Globus pallidus (tissue), 1 donor: ENCODE data around the gene EHMT2.
"Not testable (repeated sequence)": the region's sequence is repeated elsewhere in the genome, so short reads cannot be mapped to it uniquely, and the experiment has no call there.

Experiments
- DNase-seq: peaks from one replicate; pipeline ENCODE4 v3.0.0-alpha.2; 2015; ENCODE audit warnings: low spot score

EHMT2 gene

GRCh38 chr6:31915351-31915750, 17.9 kb upstream of the EHMT2 start:
- DNase-seq = no peak

- DNase-seq = no peak
Observed at GRCh38 chr6:31911826-31912585, 14.5 kb upstream of the EHMT2 start.

DNA sequence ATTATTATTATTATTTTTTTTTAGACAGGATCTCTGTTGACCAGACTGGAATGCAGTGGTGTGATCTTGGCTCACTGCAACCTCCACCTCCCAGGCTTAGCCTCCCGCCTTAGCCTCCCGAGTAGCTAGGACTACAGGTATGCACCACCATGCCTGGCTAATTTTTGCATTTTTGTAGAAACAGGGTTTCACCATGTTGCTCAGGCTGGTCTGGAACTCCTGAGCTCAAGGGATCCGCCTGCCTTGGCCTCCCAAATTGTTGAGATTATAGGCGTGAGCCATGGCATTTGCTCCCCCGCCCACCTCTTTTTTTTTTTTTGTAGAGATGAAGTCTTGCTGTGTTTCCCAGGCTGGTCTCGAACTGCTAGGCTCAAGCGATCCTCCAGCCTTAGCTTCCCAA, 11.8 kb upstream of the EHMT2 start:
- DNase-seq = not testable (repeated sequence)

GRCh38 chr6:31908791-31909190, 11.3 kb upstream of the EHMT2 start:
- DNase-seq = no peak

- DNase-seq = not testable (repeated sequence)
Observed at GRCh38 chr6:31908255-31908654, 10.8 kb upstream of the EHMT2 start.

- DNase-seq = no peak
Observed at GRCh38 chr6:31907158-31907813, 9.8 kb upstream of the EHMT2 start.

DNA sequence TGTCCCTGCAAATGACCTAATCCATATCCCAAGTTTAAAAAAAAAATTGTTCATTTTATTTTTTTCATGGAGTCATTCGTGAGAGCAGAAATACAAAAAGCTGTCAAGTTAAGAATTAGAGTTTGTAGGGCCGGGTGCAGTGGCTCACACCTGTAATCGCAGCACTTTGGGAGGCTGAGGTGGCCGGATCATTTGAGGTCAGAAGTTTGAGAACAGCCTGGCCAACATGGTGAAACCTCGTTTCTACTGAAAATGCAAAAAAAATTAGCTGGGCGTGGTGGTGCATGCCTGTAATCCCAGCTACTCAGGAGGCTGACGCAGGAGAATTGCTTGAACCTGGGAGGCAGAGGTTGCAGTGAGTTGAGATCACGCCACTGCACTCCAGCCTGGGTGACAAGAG, 9.2 kb upstream of the EHMT2 start:
- DNase-seq = not testable (repeated sequence)

- no peak for DNase-seq
Observed at GRCh38 chr6:31906122-31906521, 8.6 kb upstream of the EHMT2 start.

DNA sequence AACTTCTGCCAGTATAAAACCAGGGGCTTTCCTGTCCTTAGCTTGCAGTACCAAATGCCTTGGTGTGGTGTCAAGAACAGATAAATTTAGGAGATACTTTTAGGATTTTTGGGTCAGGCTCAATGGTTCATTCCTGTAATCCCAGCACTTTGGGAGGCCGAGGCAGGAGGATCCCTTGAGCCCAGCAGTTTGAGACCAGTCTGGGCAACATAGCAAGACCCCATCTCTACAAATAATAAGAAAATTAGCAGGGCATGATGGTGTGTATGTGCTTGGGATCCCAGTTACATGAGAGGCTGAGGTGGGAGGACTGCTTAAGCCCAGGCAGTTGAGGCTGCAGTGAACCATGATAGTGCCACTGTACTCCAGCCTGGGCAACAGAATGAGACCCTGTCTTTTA, 7.5 kb upstream of the EHMT2 start:
- no peak for DNase-seq

- DNase-seq = no peak
Observed at GRCh38 chr6:31903957-31904356, 6.5 kb upstream of the EHMT2 start.

DNA sequence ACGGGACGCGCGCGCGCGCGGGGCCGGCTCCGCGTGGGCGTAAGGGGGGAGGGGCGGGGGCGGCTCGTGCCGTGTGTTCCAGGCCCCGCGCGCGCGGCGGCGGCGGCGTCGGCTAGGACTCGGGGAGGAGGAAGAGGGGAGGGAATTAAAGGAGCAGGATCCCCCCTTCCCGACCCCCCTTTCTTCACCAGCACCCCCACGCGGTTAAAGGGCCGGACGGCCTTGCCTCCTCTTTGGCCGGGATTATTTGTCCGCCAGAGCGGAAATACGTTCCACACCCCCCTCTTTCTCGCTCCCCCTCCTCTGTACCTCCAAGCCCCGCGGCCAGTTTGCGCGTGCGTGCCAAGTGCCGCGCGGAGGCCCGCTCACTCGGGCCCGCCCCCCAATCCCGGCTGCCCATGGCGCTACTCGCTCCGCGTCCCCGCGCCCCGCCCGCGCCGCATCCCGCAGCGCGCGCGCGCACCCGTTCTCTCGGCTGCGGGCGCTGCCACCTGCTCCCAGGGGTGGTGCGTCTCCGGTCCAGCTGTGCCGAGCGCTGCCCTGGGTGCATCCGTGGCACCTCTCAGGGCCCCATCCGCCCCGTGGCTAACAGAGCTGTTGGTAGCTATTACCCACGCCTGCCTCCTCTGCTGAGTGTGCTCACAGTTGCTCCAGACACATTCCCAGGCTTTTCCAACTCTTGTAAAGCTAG, 4.6 kb upstream of the EHMT2 start, which contains the start of gene ZBTB12:
TSS of gene ZBTB12 (minus strand) at position 134 of the 691 bp plus-strand sequence. CDS start 781 bp downstream, outside the sequence.
- DNase-seq = peak; percentile 97

- peak; percentile 69 for DNase-seq
Observed at GRCh38 chr6:31901415-31901952, 4.0 kb upstream of the EHMT2 start.

GRCh38 chr6:31900917-31901414, 3.5 kb upstream of the EHMT2 start:
- DNase-seq = no peak

GRCh38 chr6:31899882-31900722, 2.6 kb upstream of the EHMT2 start:
- DNase-seq = no peak

DNA sequence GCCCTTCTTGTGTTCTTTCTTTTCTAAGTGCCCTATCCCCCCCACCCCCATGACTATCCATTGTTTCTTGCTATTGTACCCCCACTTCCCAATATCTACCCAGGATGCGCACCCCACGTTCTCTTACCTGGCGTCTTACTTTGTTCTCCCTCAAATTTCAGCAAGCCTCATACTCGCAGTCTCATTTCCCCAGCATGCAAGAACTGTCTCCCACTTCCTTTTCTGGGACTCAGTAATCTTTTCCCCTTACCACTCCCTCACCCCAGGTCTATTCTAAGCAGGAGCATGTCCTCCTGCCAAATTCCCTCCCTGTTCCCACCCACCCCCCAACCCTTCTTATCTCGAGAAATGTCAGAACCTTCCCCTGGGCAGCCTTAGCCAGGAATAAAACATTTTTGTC, 1.7 kb upstream of the EHMT2 start:
- no peak for DNase-seq

DNA sequence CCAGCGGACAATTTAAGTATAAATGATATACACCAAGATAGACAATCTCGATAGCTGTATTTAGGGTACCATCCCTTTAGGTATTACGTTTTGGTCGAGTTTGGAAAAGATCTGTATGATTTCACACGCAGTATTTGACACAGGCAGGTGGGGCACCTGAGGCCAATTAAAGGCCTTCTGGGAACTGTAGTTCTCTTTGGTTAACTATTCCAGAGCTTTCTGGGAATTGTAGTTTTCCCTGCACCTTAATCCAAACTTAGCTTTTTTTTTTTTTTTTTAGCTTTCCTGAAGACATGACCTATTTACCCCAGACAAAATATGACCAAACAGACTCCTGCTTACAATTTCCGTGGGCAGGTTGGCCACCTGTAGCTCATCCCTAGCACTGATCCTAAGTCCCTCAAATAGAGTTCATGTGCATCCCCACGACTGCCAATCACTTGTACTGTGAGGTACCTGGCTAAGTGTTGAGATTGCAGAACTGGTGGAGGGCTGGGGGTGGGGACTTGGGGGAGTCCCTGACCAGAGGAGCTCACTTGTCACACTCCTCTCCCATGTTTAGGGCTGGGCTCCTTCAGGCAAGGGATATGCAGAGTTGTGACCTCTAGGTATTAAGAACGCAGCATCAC, 999 bp upstream of the EHMT2 start:
- peak; percentile 51 for DNase-seq

- DNase-seq = peak; percentile 20
Observed at GRCh38 chr6:31896856-31897611, 464 bp downstream of the EHMT2 start.

DNA sequence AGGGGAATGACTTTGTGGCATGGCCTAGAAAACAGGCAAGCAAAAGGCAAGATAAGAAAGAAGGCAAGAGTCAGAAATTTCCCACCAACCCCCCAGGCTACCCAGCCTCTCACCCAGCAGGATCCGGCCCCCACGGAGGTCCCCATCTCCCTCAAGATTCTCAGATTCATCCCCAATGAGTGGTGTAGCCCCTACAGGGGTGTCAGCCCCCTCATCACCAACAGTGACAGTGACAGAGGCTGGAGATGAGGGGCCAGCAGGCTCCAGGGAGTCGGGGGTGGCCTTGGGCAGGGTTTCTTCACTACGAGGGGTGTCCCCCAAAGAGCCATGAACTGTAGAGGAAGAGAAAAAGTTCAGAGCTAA, 1.0 kb downstream of the EHMT2 start:
- no peak for DNase-seq

DNA sequence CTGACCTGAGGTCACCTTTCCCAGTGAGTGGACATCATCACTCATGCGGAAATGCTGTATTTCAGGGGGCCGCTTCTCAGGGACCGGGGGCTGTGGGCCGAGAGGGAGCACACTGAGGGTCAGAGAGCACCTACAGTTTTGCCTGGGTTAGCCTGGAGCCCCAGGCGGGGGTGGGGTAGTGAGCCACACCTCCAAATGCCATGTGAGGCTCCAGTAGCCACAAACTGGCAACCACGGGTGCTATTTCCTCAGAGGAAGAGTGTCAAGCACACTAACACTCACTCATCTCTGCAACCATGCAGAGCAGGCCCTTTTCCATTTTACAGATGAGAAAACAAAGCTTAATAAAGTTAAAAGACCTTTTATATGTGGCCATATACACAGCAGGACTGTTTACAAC, 4.7 kb downstream of the EHMT2 start:
- no peak for DNase-seq

GRCh38 chr6:31889331-31889972, 8.0 kb downstream of the EHMT2 start:
- no peak for DNase-seq
